CD14-positive monocyte (primary cell): ENCODE results near the gene DPP10. TPM values are rescaled to one million over a fixed set of nuclear protein-coding genes. Genes with fewer than 3 reads are reported as not detected.

Experiments used
- DNase-seq, 3 donors: peaks; one replicate each; pipeline ENCODE4 v3.0.0-alpha.2; 2011 to 2022
- H2AFZ ChIP-seq: 2 replicates; pipeline ENCODE4 v1.6.0; 2012; ENCODE audit warnings: mild to moderate bottlenecking, low read depth, low read length, inconsistent platforms; ENCODE audit not compliant: insufficient read depth, poor library complexity, severe bottlenecking
- H3K27ac ChIP-seq, 2 donors: 1 replicate in 1 of 2; 2 replicates in 1 of 2; pipeline ENCODE4 v1.5.1; 2012 to 2013; ENCODE audit warnings: low read length in 2 of 2, control low read depth in 1 of 2, inconsistent platforms in 1 of 2, low read depth in 1 of 2, mild to moderate bottlenecking in 1 of 2
- H3K27me3 ChIP-seq, 2 donors: one replicate each; pipeline versions ENCODE4 v1.6.0 to v1.6.1; 2011 to 2013; ENCODE audit warnings: low read length in 2 of 2; ENCODE audit not compliant: control insufficient read depth in 2 of 2, insufficient read depth in 2 of 2
- H3K36me3 ChIP-seq, 2 donors: replicated peaks in 1 of 2; 1 replicate in 1 of 2; 2 replicates in 1 of 2; pipeline versions ENCODE4 v1.5.1 to v1.6.1; 2012 to 2013; ENCODE audit warnings: low read length in 2 of 2, control low read depth in 1 of 2, inconsistent platforms in 1 of 2, mild to moderate bottlenecking in 1 of 2; ENCODE audit not compliant: insufficient read depth in 2 of 2, control insufficient read depth in 1 of 2
- H3K4me1 ChIP-seq, 2 donors: 1 replicate in 1 of 2; 2 replicates in 1 of 2; pipeline versions ENCODE4 v1.5.1 to v1.6.1; 2012 to 2013; ENCODE audit warnings: low read length in 2 of 2, control low read depth in 1 of 2, inconsistent platforms in 1 of 2, mild to moderate bottlenecking in 1 of 2, moderate library complexity in 1 of 2; ENCODE audit not compliant: insufficient read depth in 2 of 2, control insufficient read depth in 1 of 2
- H3K4me2 ChIP-seq: replicated peaks from 2 replicates; pipeline ENCODE3; 2012; ENCODE audit warnings: low read length, moderate library complexity, mild to moderate bottlenecking; ENCODE audit not compliant: poor library complexity, severe bottlenecking; ENCODE audit errors: extremely low read depth
- H3K4me3 ChIP-seq, 3 experiments: fragments of 200-600 bp in 1 of 3; sonication (generic) in 1 of 3; replicated peaks in 1 of 3; 1 replicate in 2 of 3; 2 replicates in 1 of 3; pipeline ENCODE4 v1.5.1; 2011 to 2013; ENCODE audit warnings: low read length in 3 of 3, mild to moderate bottlenecking in 3 of 3, control low read depth in 2 of 3, low read depth in 2 of 3, inconsistent platforms in 1 of 3, moderate library complexity in 1 of 3
- H3K79me2 ChIP-seq: 2 replicates; pipeline ENCODE4 v1.6.0; 2012; ENCODE audit warnings: mild to moderate bottlenecking, control low read depth, inconsistent platforms, low read length, moderate library complexity; ENCODE audit not compliant: insufficient read depth
- H3K9ac ChIP-seq: 2 replicates; pipeline ENCODE4 v1.6.0; 2017; ENCODE audit warnings: low read length, mild to moderate bottlenecking; ENCODE audit not compliant: insufficient read depth, poor library complexity, severe bottlenecking
- H3K9me3 ChIP-seq, 2 donors: replicated peaks in 1 of 2; 1 replicate in 1 of 2; 2 replicates in 1 of 2; pipeline versions ENCODE4 v1.5.1 to v1.6.1; 2012 to 2013; ENCODE audit warnings: low read length in 2 of 2, control low read depth in 1 of 2; ENCODE audit not compliant: control insufficient read depth in 1 of 2, insufficient read depth in 1 of 2
- H4K20me1 ChIP-seq: 2 replicates; pipeline ENCODE4 v1.6.0; 2012; ENCODE audit warnings: mild to moderate bottlenecking, low read length, control low read depth, moderate library complexity; ENCODE audit not compliant: insufficient read depth
- H3K27ac Mint-ChIP-seq, 7 donors: one replicate each; pipeline ENCODE4 v1.8.0; 2020; ENCODE audit warnings: mild to moderate bottlenecking in 7 of 7, mixed read lengths in 7 of 7, moderate library complexity in 6 of 7, inconsistent platforms in 2 of 7
- H3K27me3 Mint-ChIP-seq, 3 donors: one replicate each; pipeline ENCODE4 v1.8.0; 2021 to 2022; ENCODE audit warnings: low read depth in 3 of 3, mild to moderate bottlenecking in 3 of 3, mixed read lengths in 3 of 3, moderate library complexity in 3 of 3, inconsistent platforms in 1 of 3
- H3K36me3 Mint-ChIP-seq, 2 donors: one replicate each; pipeline ENCODE4 v1.8.0; 2020; ENCODE audit warnings: mixed read lengths in 2 of 2, inconsistent platforms in 1 of 2, mild to moderate bottlenecking in 1 of 2
- H3K4me1 Mint-ChIP-seq: one replicate; pipeline ENCODE4 v1.8.0; 2020; ENCODE audit warnings: mild to moderate bottlenecking, mixed read lengths
- H3K4me3 Mint-ChIP-seq, 2 donors: one replicate each; pipeline ENCODE4 v1.8.0; 2020; ENCODE audit warnings: mild to moderate bottlenecking in 2 of 2, mixed read lengths in 2 of 2, moderate library complexity in 1 of 2
- H3K9me3 Mint-ChIP-seq, 7 donors: one replicate each; pipeline ENCODE4 v1.8.0; 2020 to 2022; ENCODE audit warnings: mixed read lengths in 7 of 7, mild to moderate bottlenecking in 6 of 7, moderate library complexity in 6 of 7, inconsistent platforms in 2 of 7
- CTCF ChIP-seq: fragments of 200-600 bp; IDR thresholded peaks from one replicate; pipeline ENCODE4 v1.8.0; 2022; ENCODE audit warnings: antibody characterized with exemption, mild to moderate bottlenecking
- WGBS: methylation state at CpG from one replicate; pipeline ENCODE4 v1.1.5; 2013; ENCODE audit warnings: missing lambda C conversion rate; ENCODE audit not compliant: insufficient coverage; 5-methylcytosine and 5-hydroxymethylcytosine counted together
- intact Hi-C, 2 donors: fragments of 100-400 bp; cut with micrococcal nuclease; formaldehyde crosslinking; loops; one replicate each; pipeline versions ENCODE4 v1.15.0 to v1.15.1; 2023
- polyA plus RNA-seq, 3 donors: library from polyadenylated mRNA; depleted of rRNA in 1 of 3; unstranded in 2 of 3; stranded (reverse) in 1 of 3; fragments of 300-500 nt in 2 of 3; fragments of >200 nt in 1 of 3; fragmentation: Illumina TruSeq in 2 of 3; gene quantifications; 1 replicate in 2 of 3; 2 replicates in 1 of 3; pipeline ENCODE4 v1.2.3, GENCODE V29; 2012 to 2021

DPP10 gene
- polyA plus RNA-seq, 3 donors = not detected

GRCh38 chr2:114534116-114535084 lies 92.0 kb downstream of the DPP10 start:
- H3K9ac ChIP-seq = no peak overlapping the region
- H3K27me3 Mint-ChIP-seq = peaks cover 0 to 4% (median 2%) of the 10 kb centered on the region in 3 donors
- H3K27ac Mint-ChIP-seq = no peak overlapping the region
- H3K4me3 Mint-ChIP-seq = no peak overlapping the region
- no peak overlapping the region for H2AFZ ChIP-seq
- H3K79me2 ChIP-seq = no peaks in the 10 kb centered on the region
- no peak for TF ChIP-seq CTCF
- H4K20me1 ChIP-seq = no peaks in the 10 kb centered on the region
- intact Hi-C loops = no loop called here
- peaks cover 6% of the 10 kb centered on the region for H3K4me1 Mint-ChIP-seq
- peaks cover 0 to 3% (median 0%) of the 10 kb centered on the region in 7 donors for H3K9me3 Mint-ChIP-seq
- H3K27me3 ChIP-seq = no peaks in the 10 kb centered on the region
- no peaks in the 10 kb centered on the region for H3K36me3 ChIP-seq
- no peak overlapping the region for H3K27ac ChIP-seq
- no peak for DNase-seq
- no peaks in the 10 kb centered on the region for H3K9me3 ChIP-seq
- no peak overlapping the region for H3K4me2 ChIP-seq
- no peaks in the 10 kb centered on the region for H3K36me3 Mint-ChIP-seq
- H3K4me1 ChIP-seq = no peaks in the 10 kb centered on the region
- no CpG with 5 or more reads among the region's 3 CpGs for WGBS
- no peak overlapping the region for H3K4me3 ChIP-seq

GRCh38 chr2:114537777-114538176 lies 95.3 kb downstream of the DPP10 start:
- no CpG with 5 or more reads among the region's 1 CpG for WGBS
- no peaks in the 10 kb centered on the region for H3K36me3 ChIP-seq

More at GRCh38 chr2:114537777-114538176, 95.3 kb downstream of the DPP10 start:
- no peak for DNase-seq
- Histone ChIP-seq H3K27ac (no peak overlapping the region), H3K4me3 (no peak overlapping the region), H3K4me2 (no peak overlapping the region), H3K79me2 (no peaks in the 10 kb centered on the region), H4K20me1 (no peaks in the 10 kb centered on the region), H2AFZ (no peak overlapping the region), H3K4me1 (no peaks in the 10 kb centered on the region), H3K9ac (no peak overlapping the region), H3K27me3 (peaks cover 0 to 3% of the 10 kb centered on the region in 2 donors), H3K9me3 (no peaks in the 10 kb centered on the region)
- Mint-ChIP-seq H3K4me1 (peaks cover 6% of the 10 kb centered on the region), H3K4me3 (no peak overlapping the region), H3K36me3 (no peaks in the 10 kb centered on the region), H3K27me3 (peaks cover 2 to 6% (median 4%) of the 10 kb centered on the region in 3 donors), H3K9me3 (no peaks in the 10 kb centered on the region), H3K27ac (no peak overlapping the region)
- intact Hi-C loops = no loop called here
- TF ChIP-seq CTCF = no peak
